GM12878 (cell line): Measurements from ENCODE around the gene ANKS1A. TPM values are rescaled to one million over a fixed set of nuclear protein-coding genes. Genes with fewer than 3 reads are reported as not detected.

Source experiments
- ATAC-seq: fragments of 200-7000 bp; cut with Tn5 transposase; 3 replicates; pipeline ENCODE4 v1.9.1; 2020; ENCODE audit warnings: mild to moderate bottlenecking, moderate library complexity
- BruUV-seq: library from RNA; stranded (reverse); fragments of 400-500 nt; replicated peaks from 2 replicates; lab custom pipeline; 2021; lab: Mats Ljungman, UMichigan
- CTCF ChIA-PET: fragments of 300-600 bp; sonication (Branson Sonifier 250); formaldehyde crosslinking; extraction: SDS; loops from one replicate; lab custom pipeline; 2021; ENCODE audit warnings: inconsistent platforms; lab: Yijun Ruan, JAX
- POLR2A ChIA-PET: fragments of 350-600 bp; formaldehyde crosslinking; extraction: SDS; loops from one replicate; lab custom pipeline; 2021; ENCODE audit warnings: inconsistent platforms; lab: Charles Lee
- RAD21 ChIA-PET: fragments of 300-600 bp; sonication (Branson Sonifier 250); formaldehyde crosslinking; loops from one replicate; lab custom pipeline; 2023; ENCODE audit warnings: antibody characterized with exemption; ENCODE audit not compliant: unreplicated experiment; lab: Charles Lee
- SMC1A ChIA-PET: fragments of 300-600 bp; sonication (Branson Sonifier 250); formaldehyde crosslinking; loops from one replicate; lab custom pipeline; 2023; ENCODE audit not compliant: unreplicated experiment, uncharacterized antibody; lab: Charles Lee
- DNase-seq: peaks from one replicate; pipeline ENCODE4 v3.0.0-alpha.2; 2011; ENCODE audit warnings: low read depth, low spot score
- FAIRE-seq: peaks from 3 replicates; lab custom pipeline; 2011; peaks lifted over from hg19 to GRCh38; lab: Jason Lieb, UNC
- H2AFZ ChIP-seq: 2 replicates; pipeline ENCODE4 v1.6.0; 2011; ENCODE audit warnings: low read depth, low read length, control low read depth; ENCODE audit not compliant: control insufficient read depth
- H3K27ac ChIP-seq: 2 replicates; pipeline ENCODE4 v1.5.1; 2011; ENCODE audit warnings: control low read depth; ENCODE audit not compliant: control insufficient read depth, insufficient read depth
- H3K27me3 ChIP-seq, 2 experiments: replicated peaks in 1 of 2; 2 replicates each; pipeline versions ENCODE4 v1.6.0 to v1.6.1; 2011; ENCODE audit warnings: low read length in 1 of 2; ENCODE audit not compliant: control insufficient read depth in 2 of 2, insufficient read depth in 2 of 2
- H3K36me3 ChIP-seq, 2 experiments: 2 replicates each; pipeline ENCODE4 v1.5.1; 2011; ENCODE audit warnings: low read length in 1 of 2; ENCODE audit not compliant: control insufficient read depth in 2 of 2, insufficient read depth in 2 of 2
- H3K4me1 ChIP-seq: 2 replicates; pipeline ENCODE4 v1.6.1; 2011; ENCODE audit warnings: mild to moderate bottlenecking, low read length, moderate library complexity, mixed read lengths; ENCODE audit not compliant: control insufficient read depth, insufficient read depth
- H3K4me2 ChIP-seq: 2 replicates; pipeline ENCODE4 v1.6.0; 2011; ENCODE audit warnings: control low read depth; ENCODE audit not compliant: control insufficient read depth, insufficient read depth
- H3K4me3 ChIP-seq: fragments of 200-600 bp; sonication (generic); 2 replicates; pipeline ENCODE4 v1.5.1; 2016
- H3K79me2 ChIP-seq: 2 replicates; pipeline ENCODE4 v1.6.0; 2011; ENCODE audit warnings: low read length; ENCODE audit not compliant: control insufficient read depth, insufficient read depth
- H3K9ac ChIP-seq: 2 replicates; pipeline ENCODE4 v1.8.0; 2011; ENCODE audit warnings: low read length, control low read depth, mixed read lengths; ENCODE audit not compliant: control insufficient read depth, insufficient read depth
- H3K9me3 ChIP-seq: replicated peaks from 3 replicates; pipeline ENCODE4 v1.5.1; 2011; ENCODE audit warnings: mild to moderate bottlenecking, low read length; ENCODE audit not compliant: control insufficient read depth, insufficient read depth
- H4K20me1 ChIP-seq: 2 replicates; pipeline ENCODE4 v1.6.0; 2011; ENCODE audit not compliant: control insufficient read depth, insufficient read depth
- CEBPB ChIP-seq, 2 experiments: fragments of 150-350 bp in 1 of 2; IDR thresholded peaks; 2 replicates each; pipeline ENCODE4 v1.6.1; 2012 to 2014; ENCODE audit warnings: low read depth in 2 of 2, low read length in 2 of 2, borderline replicate concordance in 1 of 2, inconsistent platforms in 1 of 2
- ESRRA ChIP-seq: IDR thresholded peaks from 2 replicates; pipeline ENCODE4 v1.6.1; 2012; ENCODE audit warnings: mild to moderate bottlenecking, low read length, improper control_type of control experiment
- KAT2A ChIP-seq: conservative IDR thresholded peaks from 2 replicates; pipeline ENCODE4 v1.6.1; 2011; ENCODE audit warnings: low read depth, low read length; ENCODE audit not compliant: control insufficient read depth
- MEF2B ChIP-seq: fragments of 450-650 bp; IDR thresholded peaks from 2 replicates; pipeline ENCODE4 v1.6.1; 2018; ENCODE audit warnings: mild to moderate bottlenecking, moderate library complexity; ENCODE audit not compliant: partially characterized antibody, poor library complexity, severe bottlenecking
- MXI1 ChIP-seq: fragments of 150-350 bp; IDR thresholded peaks from 2 replicates; pipeline ENCODE4 v1.6.1; 2011; ENCODE audit warnings: low read depth, mild to moderate bottlenecking, inconsistent platforms, low read length, improper control_type of control experiment
- NFYB ChIP-seq: IDR thresholded peaks from 2 replicates; pipeline ENCODE4 v1.6.1; 2011; ENCODE audit warnings: low read depth, mild to moderate bottlenecking, low read length, improper control_type of control experiment, moderate library complexity; ENCODE audit not compliant: insufficient read depth
- PAX5 ChIP-seq: IDR thresholded peaks from 2 replicates; pipeline ENCODE4 v1.6.1; 2011; ENCODE audit warnings: low read depth, low read length, borderline replicate concordance
- RAD21 ChIP-seq: IDR thresholded peaks from 2 replicates; pipeline ENCODE4 v1.6.1; 2011; ENCODE audit warnings: mild to moderate bottlenecking, low read depth, low read length, moderate library complexity; ENCODE audit not compliant: insufficient read depth
- RELA ChIP-seq: fragments of 450-650 bp; IDR thresholded peaks from 2 replicates; pipeline ENCODE4 v1.8.0; 2014; ENCODE audit warnings: borderline replicate concordance; ENCODE audit not compliant: partially characterized antibody
- SIX5 ChIP-seq: IDR thresholded peaks from 2 replicates; pipeline ENCODE4 v1.6.1; 2011; ENCODE audit warnings: mild to moderate bottlenecking, low read depth, low read length, moderate library complexity; ENCODE audit not compliant: severe bottlenecking
- STAT1 ChIP-seq: fragments of 450-650 bp; conservative IDR thresholded peaks from 2 replicates; pipeline ENCODE4 v1.6.1; 2014; ENCODE audit warnings: antibody characterized with exemption, mild to moderate bottlenecking
- WRNIP1 ChIP-seq: IDR thresholded peaks from 2 replicates; pipeline ENCODE4 v1.6.1; 2011; ENCODE audit warnings: low read depth, low read length, improper control_type of control experiment, borderline replicate concordance
- YBX1 ChIP-seq: fragments of 450-650 bp; IDR thresholded peaks from 2 replicates; pipeline ENCODE4 v1.6.1; 2016; ENCODE audit warnings: antibody characterized with exemption
- ZBTB40 ChIP-seq: fragments of 450-650 bp; IDR thresholded peaks from 2 replicates; pipeline ENCODE4 v1.6.1; 2016; ENCODE audit warnings: mild to moderate bottlenecking, moderate library complexity, borderline replicate concordance
- ZNF217 ChIP-seq: fragments of 450-650 bp; IDR thresholded peaks from 2 replicates; pipeline ENCODE4 v1.6.1; 2017; ENCODE audit warnings: antibody characterized with exemption, mild to moderate bottlenecking
- ZNF24 ChIP-seq: fragments of 450-650 bp; IDR thresholded peaks from 2 replicates; pipeline ENCODE4 v1.6.1; 2017; ENCODE audit warnings: antibody characterized with exemption, mild to moderate bottlenecking
- WGBS: methylation state at CpG from one replicate; pipeline ENCODE4 v1.1.6; 2016; ENCODE audit warnings: low lambda C conversion rate; ENCODE audit not compliant: insufficient replicate concordance, insufficient coverage; ENCODE audit errors: missing lambda C conversion rate; 5-methylcytosine and 5-hydroxymethylcytosine counted together
- in situ Hi-C: fragments of 300-500 bp; cut with MboI; formaldehyde crosslinking; loops from 9 replicates; pipeline ENCODE4 v1.14.3; 2018; ENCODE audit warnings: mixed read lengths
- intact Hi-C: fragments of 100-400 bp; cut with micrococcal nuclease; formaldehyde crosslinking; loops from one replicate; pipeline ENCODE4 v1.14.2; 2022; ENCODE audit not compliant: unreplicated experiment
- polyA plus RNA-seq, 11 experiments: library from polyadenylated mRNA; depleted of rRNA in 4 of 11; unstranded in 6 of 11; stranded (reverse) in 5 of 11; fragments of >200 nt; fragmentation: Nextera tagmentation in 4 of 11; fragmentation: Illumina TruSeq in 1 of 11; extraction: Ambion mirVana in 4 of 11; extraction: Trizol in 1 of 11; gene quantifications; 1 replicate in 1 of 11; 2 replicates in 10 of 11; pipeline versions ENCODE4 v1.2.1 to v1.2.3, GENCODE V29; 2011 to 2016; ENCODE audit warnings: inconsistent platforms in 2 of 11, missing spikeins in 2 of 11, low read depth in 1 of 11
- total RNA-seq, 4 experiments: library from RNA; depleted of rRNA in 3 of 4; stranded (reverse); fragments of >200 nt in 3 of 4; fragmentation: Illumina TruSeq in 1 of 4; extraction: Trizol in 1 of 4; gene quantifications; 2 replicates each; pipeline versions ENCODE4 v1.2.1 to v1.2.3, GENCODE V29; 2013 to 2021

Gene ANKS1A
- total and polyA plus RNA-seq, 10 of the 15 experiments (the other 5 are each of a cell fraction or from before 2014, with no cell fraction given) = 0.60 to 7.0 (median 3.0) TPM

- H3K27ac ChIP-seq = no peak overlapping the region
- H2AFZ ChIP-seq = no peak overlapping the region
- ChIA-PET POLR2A (no interaction called here), SMC1A (interaction anchor here (1.0 to 1.5 kb wide), 2 partner anchors 18 to 197 kb away, joined by 3 read pairs; no protein-coding TSS in a partner anchor), RAD21 (no interaction called here), CTCF (interaction anchor here (1.2 to 1.8 kb wide), 2 partner anchors 22 to 232 kb away, joined by 3 to 8 read pairs; no protein-coding TSS in a partner anchor)
- no peaks in the 10 kb centered on the region for H3K9me3 ChIP-seq
- no peaks in the 10 kb centered on the region for H3K36me3 ChIP-seq
- no peaks in the 10 kb centered on the region for H3K79me2 ChIP-seq
- no peak for ATAC-seq
- FAIRE-seq = no peak
- no peak overlapping the region for H3K4me2 ChIP-seq
- DNase-seq = no peak
- no peaks in the 10 kb centered on the region for H3K4me1 ChIP-seq
- no peak overlapping the region for H3K4me3 ChIP-seq
- intact Hi-C loops (no loop called here), in situ Hi-C loops (no loop called here)
- no peak for TF ChIP-seq ZNF217
- no peak for TF ChIP-seq ESRRA
- TF ChIP-seq WRNIP1 = no peak
- no peak for TF ChIP-seq NFYB
- TF ChIP-seq MEF2B = no peak
- TF ChIP-seq RAD21 = no peak
- no peak for TF ChIP-seq ZNF24
- TF ChIP-seq MXI1 = no peak
- TF ChIP-seq STAT1 = no peak
- no peak for TF ChIP-seq CEBPB (IDR thresholded peaks at IDR 0.05; ENCODE audit: borderline replicate concordance in 1 of 2, low read depth in 2 of 2, low read length in 2 of 2)
- TF ChIP-seq RELA = no peak
- no peak for TF ChIP-seq SIX5
- TF ChIP-seq YBX1 = no peak
- no peak for TF ChIP-seq ZBTB40
- no peak for TF ChIP-seq PAX5
- TF ChIP-seq KAT2A = no peak
- 99% methylated on average over 7 of the region's 7 CpGs for WGBS
- no peaks in the 10 kb centered on the region for H3K27me3 ChIP-seq
- BruUV-seq = no TSS peak
- H3K9ac ChIP-seq = no peak overlapping the region
- no peaks in the 10 kb centered on the region for H4K20me1 ChIP-seq
Observed at GRCh38 chr6:35008858-35009257, 119.8 kb downstream of the ANKS1A start.
